GM12874 (cell line): Measurements from ENCODE around the gene PDCD2.

ENCODE experiments used
- CTCF ChIP-seq: IDR thresholded peaks from 2 replicates; pipeline ENCODE4 v1.5.1; 2011; ENCODE audit warnings: low read depth, mild to moderate bottlenecking, control low read depth, low read length, moderate library complexity; ENCODE audit not compliant: insufficient read depth

Gene PDCD2

GRCh38 chr6:170554013-170554795 lies 30.2 kb downstream of the PDCD2 start, which contains the start of gene TBP:
TSS of gene TBP (plus strand) at chr6:170554369. CDS start at chr6:170557030, 2,661 bp downstream.
- TF ChIP-seq CTCF: no peak

GRCh38 chr6:170553534-170554012 lies 30.9 kb downstream of the PDCD2 start:
- no peak for TF ChIP-seq CTCF

GRCh38 chr6:170552765-170553533 lies 31.5 kb downstream of the PDCD2 start, which contains the start of gene PSMB1:
TSS of gene PSMB1 (minus strand) at chr6:170553307. CDS start at chr6:170553242, 65 bp downstream.
- TF ChIP-seq CTCF: no peak

GRCh38 chr6:170545405-170545804 lies 39.0 kb downstream of the PDCD2 start:
- no peak for TF ChIP-seq CTCF

- TF ChIP-seq CTCF: no peak
Observed at GRCh38 chr6:170542031-170542719, 42.3 kb downstream of the PDCD2 start.

- TF ChIP-seq CTCF: no peak
Observed at GRCh38 chr6:170537329-170537728, 47.1 kb downstream of the PDCD2 start.

- no peak for TF ChIP-seq CTCF
Observed at GRCh38 chr6:170536671-170537070, 47.8 kb downstream of the PDCD2 start.
